Vagina (tissue), 2 donors: Measurements from ENCODE around the gene ATXN7L3. TPM values are rescaled to one million over a fixed set of nuclear protein-coding genes. Genes with fewer than 3 reads are reported as not detected.

Experiments
- DNase-seq, 2 donors: peaks; one replicate each; pipeline ENCODE4 v3.0.0-alpha.2; 2017; ENCODE audit errors: extremely low spot score in 2 of 2
- H3K27ac ChIP-seq: fragments of 200-600 bp; sonication (generic); one replicate; pipeline ENCODE4 v1.5.1; 2019
- H3K27me3 ChIP-seq: fragments of 200-600 bp; sonication (generic); one replicate; pipeline ENCODE4 v1.5.1; 2019
- H3K36me3 ChIP-seq, 2 donors: fragments of 200-600 bp; sonication (generic); one replicate each; pipeline ENCODE4 v1.5.1; 2017 to 2019
- H3K4me1 ChIP-seq: fragments of 200-600 bp; sonication (generic); one replicate; pipeline ENCODE4 v1.5.1; 2019
- H3K4me3 ChIP-seq, 2 donors: fragments of 200-600 bp; sonication (generic); 1 replicate in 1 of 2; 2 replicates in 1 of 2; pipeline ENCODE4 v1.5.1; 2016 to 2019
- H3K9me3 ChIP-seq: fragments of 200-600 bp; sonication (generic); one replicate; pipeline ENCODE4 v1.5.1; 2019
- CTCF ChIP-seq, 3 experiments: fragments of 450-650 bp in 2 of 3; fragments of 200-600 bp in 1 of 3; sonication (generic) in 1 of 3; IDR thresholded peaks; one replicate each; pipeline ENCODE4 v1.5.1; 2017 to 2019; ENCODE audit warnings: antibody characterized with exemption in 3 of 3, mild to moderate bottlenecking in 2 of 3, moderate library complexity in 2 of 3
- POLR2A ChIP-seq, 2 donors: fragments of 450-650 bp; IDR thresholded peaks; one replicate each; pipeline ENCODE4 v1.6.1; 2017; ENCODE audit warnings: antibody characterized with exemption in 2 of 2, mild to moderate bottlenecking in 2 of 2, moderate library complexity in 2 of 2
- POLR2AphosphoS5 ChIP-seq, 2 donors: sonication (generic); formaldehyde crosslinking; IDR thresholded peaks; one replicate each; pipeline ENCODE4 v1.9.0; 2017; ENCODE audit warnings: antibody characterized with exemption in 2 of 2, mild to moderate bottlenecking in 2 of 2, low read depth in 1 of 2; ENCODE audit not compliant: insufficient read depth in 1 of 2
- intact Hi-C: fragments of 100-400 bp; cut with DNase I; formaldehyde crosslinking; loops from one replicate; pipeline ENCODE4 v1.15.1; 2023
- total RNA-seq: library from RNA; depleted of rRNA; stranded (reverse); fragments of >200 nt; gene quantifications from one replicate; pipeline ENCODE4 v1.2.3, GENCODE V29; 2016

Gene ATXN7L3
- total RNA-seq, 1 donor from 2014 or later: 27.3 TPM

- TF ChIP-seq CTCF (IDR thresholded peaks at IDR 0.05) (no peak), POLR2A (IDR thresholded peaks at IDR 0.05) (no peak), POLR2AphosphoS5 (IDR thresholded peaks at IDR 0.05; ENCODE audit: insufficient read depth in 1 of 2, low read depth in 1 of 2) (no peak)
- DNase-seq: no peak
- no peak overlapping the region for H3K27ac ChIP-seq
- intact Hi-C loops: loop anchor here (5.0 kb wide), 1 partner anchor 107 kb away; the partner anchor contains the start of gene SLC25A39
- no peaks in the 10 kb centered on the region for H3K27me3 ChIP-seq
- H3K4me3 ChIP-seq: no peak overlapping the region
- H3K4me1 ChIP-seq: peaks cover 43% of the 10 kb centered on the region
- no peaks in the 10 kb centered on the region for H3K9me3 ChIP-seq
- peaks cover 0 to 40% of the 10 kb centered on the region in 2 donors for H3K36me3 ChIP-seq
These were observed 15.2 kb upstream of the ATXN7L3 start for GRCh38 chr17:44214896-44215295.

- TF ChIP-seq POLR2AphosphoS5 (IDR thresholded peaks at IDR 0.05; ENCODE audit: insufficient read depth in 1 of 2, low read depth in 1 of 2) (no peak), CTCF (IDR thresholded peaks at IDR 0.05) (no peak), POLR2A (IDR thresholded peaks at IDR 0.05) (no peak)
- no peak overlapping the region for H3K27ac ChIP-seq
- no peak overlapping the region for H3K4me3 ChIP-seq
- H3K27me3 ChIP-seq: no peaks in the 10 kb centered on the region
- DNase-seq: no peak
- H3K9me3 ChIP-seq: no peaks in the 10 kb centered on the region
- intact Hi-C loops: loop anchor here (5.0 kb wide), 1 partner anchor 108 kb away; the partner anchor contains the start of gene SLC25A39
- H3K4me1 ChIP-seq: peaks cover 48% of the 10 kb centered on the region
- H3K36me3 ChIP-seq: peaks cover 0 to 47% of the 10 kb centered on the region in 2 donors
These were observed 14.5 kb upstream of the ATXN7L3 start for GRCh38 chr17:44214230-44214494.

GRCh38 chr17:44213403-44214229 is 13.9 kb upstream of the ATXN7L3 start:
- H3K36me3 ChIP-seq: peaks cover 0 to 53% of the 10 kb centered on the region in 2 donors
- TF ChIP-seq CTCF (IDR thresholded peaks at IDR 0.05): no peak
- TF ChIP-seq POLR2A (IDR thresholded peaks at IDR 0.05): no peak
- H3K4me3 ChIP-seq: no peak overlapping the region
- H3K27ac ChIP-seq: no peak overlapping the region
- H3K9me3 ChIP-seq: no peaks in the 10 kb centered on the region
- peaks cover 48% of the 10 kb centered on the region for H3K4me1 ChIP-seq
- H3K27me3 ChIP-seq: no peaks in the 10 kb centered on the region
- DNase-seq: no peak
- intact Hi-C loops: loop anchor here (5.0 kb wide), 1 partner anchor 109 kb away; the partner anchor contains the start of gene SLC25A39

GRCh38 chr17:44212507-44213402 is 13.1 kb upstream of the ATXN7L3 start:
- no peaks in the 10 kb centered on the region for H3K9me3 ChIP-seq
- no peak overlapping the region for H3K27ac ChIP-seq
- H3K36me3 ChIP-seq: peaks cover 0 to 56% of the 10 kb centered on the region in 2 donors
- H3K4me1 ChIP-seq: peaks cover 43% of the 10 kb centered on the region
- intact Hi-C loops: loop anchor here (5.0 kb wide), 1 partner anchor 110 kb away; the partner anchor contains the start of gene SLC25A39
- TF ChIP-seq POLR2AphosphoS5 (IDR thresholded peaks at IDR 0.05; ENCODE audit: insufficient read depth in 1 of 2, low read depth in 1 of 2) (no peak), POLR2A (IDR thresholded peaks at IDR 0.05) (no peak), CTCF (IDR thresholded peaks at IDR 0.05) (no peak)
- no peak for DNase-seq
- no peaks in the 10 kb centered on the region for H3K27me3 ChIP-seq
- no peak overlapping the region for H3K4me3 ChIP-seq
